ENCODE data around the gene MAP2K1. TPM values are rescaled to one million over a fixed set of nuclear protein-coding genes. Genes with fewer than 3 reads are reported as not detected.

The MAP2K1 gene
- polyA plus RNA-seq, 1 of the 3 experiments (the other 2 are of a cell fraction) = 21.8 TPM

DNA sequence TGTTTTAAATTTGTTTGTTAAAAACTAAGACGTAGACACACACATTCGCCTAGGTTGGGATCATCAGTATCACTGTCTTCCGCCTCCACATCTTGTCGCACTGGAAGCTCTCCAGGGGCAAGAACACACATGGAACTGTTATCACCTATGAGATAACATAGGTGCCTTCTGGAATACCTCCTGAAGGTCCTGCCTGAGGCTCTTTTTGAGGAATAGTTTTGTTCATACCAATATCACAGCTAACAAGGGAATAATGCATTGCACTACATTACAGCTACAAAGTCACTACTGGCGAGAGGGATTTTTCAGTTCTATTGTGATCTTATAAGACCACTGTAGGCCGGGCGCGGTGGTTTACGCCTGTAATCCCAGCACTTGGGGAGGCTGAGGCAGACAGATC, 148.3 kb downstream of the MAP2K1 start:
- Histone ChIP-seq H3K4me2 (no peak overlapping the region), H3K4me1 (ENCODE audit: control insufficient read depth in 1 of 2, insufficient read depth in 2 of 2, low read depth in 1 of 2, low read length in 1 of 2) (no peaks in the 10 kb centered on the region; a peak in 1 of 4 replicates), H3K9me2 (no peaks in the 10 kb centered on the region), H2AFZ (ENCODE audit: low read depth) (no peak overlapping the region), H3K79me2 (ENCODE audit: insufficient read depth) (no peaks in the 10 kb centered on the region), H3K27me3 (ENCODE audit: insufficient read depth) (no peaks in the 10 kb centered on the region), H3K27ac (ENCODE audit: low read depth in 2 of 2, low read length in 1 of 2) (no peak overlapping the region), H3K9ac (no peak overlapping the region), H3K4me3 (ENCODE audit: low read depth in 2 of 2, low read length in 1 of 2) (no peak overlapping the region), H4K20me1 (ENCODE audit: insufficient read depth) (no peaks in the 10 kb centered on the region), H3F3A (replicated peaks; ENCODE audit: insufficient read depth) (no peaks in the 10 kb centered on the region), H3K9me3 (no peaks in the 10 kb centered on the region), H3K36me3 (replicated peaks in 1 of 2; ENCODE audit: control insufficient read depth in 1 of 2, insufficient read depth in 2 of 2, low read length in 1 of 2) (peaks cover 26 to 60% of the 10 kb centered on the region in 2 experiments)
- CTCF ChIA-PET = no interaction called here
- POLR2A ChIA-PET = no interaction called here
- DNase-seq = no peak
- WGBS (ENCODE audit: low lambda C conversion rate) = 96% methylated on average over 9 of the region's 9 CpGs
- TF ChIP-seq POLR2AphosphoS5 (IDR thresholded peaks at IDR 0.05; ENCODE audit: low read depth, low read length) (no peak), RFX5 (IDR thresholded peaks at IDR 0.05; ENCODE audit: low read length) (no peak), TCF12 (IDR thresholded peaks at IDR 0.05) (no peak), RXRA (IDR thresholded peaks at IDR 0.05; ENCODE audit: borderline replicate concordance, low read depth) (no peak), EZH2phosphoT487 (IDR thresholded peaks at IDR 0.05; ENCODE audit: borderline replicate concordance, low read depth) (no peak), NFIC (IDR thresholded peaks at IDR 0.05; ENCODE audit: borderline replicate concordance) (no peak), GATA2 (CRISPR knock-in tag; IDR thresholded peaks at IDR 0.05) (no peak), SIN3A (IDR thresholded peaks at IDR 0.05; ENCODE audit: borderline replicate concordance, low read depth, low read length) (no peak), SMC3 (IDR thresholded peaks at IDR 0.05; ENCODE audit: low read depth, low read length) (no peak), FOXJ3 (CRISPR knock-in tag; IDR thresholded peaks at IDR 0.05) (no peak), EP300 (IDR thresholded peaks at IDR 0.05; ENCODE audit: borderline replicate concordance in 1 of 2, low read depth in 1 of 2, low read length in 1 of 2) (no peak), CHD2 (IDR thresholded peaks at IDR 0.05; ENCODE audit: low read length, partially characterized antibody) (no peak)
- TF ChIP-seq, protein P1, sequence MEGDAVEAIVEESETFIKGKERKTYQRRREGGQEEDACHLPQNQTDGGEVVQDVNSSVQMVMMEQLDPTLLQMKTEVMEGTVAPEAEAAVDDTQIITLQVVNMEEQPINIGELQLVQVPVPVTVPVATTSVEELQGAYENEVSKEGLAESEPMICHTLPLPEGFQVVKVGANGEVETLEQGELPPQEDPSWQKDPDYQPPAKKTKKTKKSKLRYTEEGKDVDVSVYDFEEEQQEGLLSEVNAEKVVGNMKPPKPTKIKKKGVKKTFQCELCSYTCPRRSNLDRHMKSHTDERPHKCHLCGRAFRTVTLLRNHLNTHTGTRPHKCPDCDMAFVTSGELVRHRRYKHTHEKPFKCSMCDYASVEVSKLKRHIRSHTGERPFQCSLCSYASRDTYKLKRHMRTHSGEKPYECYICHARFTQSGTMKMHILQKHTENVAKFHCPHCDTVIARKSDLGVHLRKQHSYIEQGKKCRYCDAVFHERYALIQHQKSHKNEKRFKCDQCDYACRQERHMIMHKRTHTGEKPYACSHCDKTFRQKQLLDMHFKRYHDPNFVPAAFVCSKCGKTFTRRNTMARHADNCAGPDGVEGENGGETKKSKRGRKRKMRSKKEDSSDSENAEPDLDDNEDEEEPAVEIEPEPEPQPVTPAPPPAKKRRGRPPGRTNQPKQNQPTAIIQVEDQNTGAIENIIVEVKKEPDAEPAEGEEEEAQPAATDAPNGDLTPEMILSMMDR (IDR thresholded peaks at IDR 0.05) = no peak
- TF ChIP-seq, protein P2, sequence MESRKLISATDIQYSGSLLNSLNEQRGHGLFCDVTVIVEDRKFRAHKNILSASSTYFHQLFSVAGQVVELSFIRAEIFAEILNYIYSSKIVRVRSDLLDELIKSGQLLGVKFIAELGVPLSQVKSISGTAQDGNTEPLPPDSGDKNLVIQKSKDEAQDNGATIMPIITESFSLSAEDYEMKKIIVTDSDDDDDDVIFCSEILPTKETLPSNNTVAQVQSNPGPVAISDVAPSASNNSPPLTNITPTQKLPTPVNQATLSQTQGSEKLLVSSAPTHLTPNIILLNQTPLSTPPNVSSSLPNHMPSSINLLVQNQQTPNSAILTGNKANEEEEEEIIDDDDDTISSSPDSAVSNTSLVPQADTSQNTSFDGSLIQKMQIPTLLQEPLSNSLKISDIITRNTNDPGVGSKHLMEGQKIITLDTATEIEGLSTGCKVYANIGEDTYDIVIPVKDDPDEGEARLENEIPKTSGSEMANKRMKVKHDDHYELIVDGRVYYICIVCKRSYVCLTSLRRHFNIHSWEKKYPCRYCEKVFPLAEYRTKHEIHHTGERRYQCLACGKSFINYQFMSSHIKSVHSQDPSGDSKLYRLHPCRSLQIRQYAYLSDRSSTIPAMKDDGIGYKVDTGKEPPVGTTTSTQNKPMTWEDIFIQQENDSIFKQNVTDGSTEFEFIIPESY (IDR thresholded peaks at IDR 0.05; ENCODE audit: borderline replicate concordance, low read depth) = no peak
- TF ChIP-seq, protein P3, sequence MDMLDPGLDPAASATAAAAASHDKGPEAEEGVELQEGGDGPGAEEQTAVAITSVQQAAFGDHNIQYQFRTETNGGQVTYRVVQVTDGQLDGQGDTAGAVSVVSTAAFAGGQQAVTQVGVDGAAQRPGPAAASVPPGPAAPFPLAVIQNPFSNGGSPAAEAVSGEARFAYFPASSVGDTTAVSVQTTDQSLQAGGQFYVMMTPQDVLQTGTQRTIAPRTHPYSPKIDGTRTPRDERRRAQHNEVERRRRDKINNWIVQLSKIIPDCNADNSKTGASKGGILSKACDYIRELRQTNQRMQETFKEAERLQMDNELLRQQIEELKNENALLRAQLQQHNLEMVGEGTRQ (IDR thresholded peaks at IDR 0.05; ENCODE audit: borderline replicate concordance, low read depth, low read length) = no peak
- TF ChIP-seq, protein P4, sequence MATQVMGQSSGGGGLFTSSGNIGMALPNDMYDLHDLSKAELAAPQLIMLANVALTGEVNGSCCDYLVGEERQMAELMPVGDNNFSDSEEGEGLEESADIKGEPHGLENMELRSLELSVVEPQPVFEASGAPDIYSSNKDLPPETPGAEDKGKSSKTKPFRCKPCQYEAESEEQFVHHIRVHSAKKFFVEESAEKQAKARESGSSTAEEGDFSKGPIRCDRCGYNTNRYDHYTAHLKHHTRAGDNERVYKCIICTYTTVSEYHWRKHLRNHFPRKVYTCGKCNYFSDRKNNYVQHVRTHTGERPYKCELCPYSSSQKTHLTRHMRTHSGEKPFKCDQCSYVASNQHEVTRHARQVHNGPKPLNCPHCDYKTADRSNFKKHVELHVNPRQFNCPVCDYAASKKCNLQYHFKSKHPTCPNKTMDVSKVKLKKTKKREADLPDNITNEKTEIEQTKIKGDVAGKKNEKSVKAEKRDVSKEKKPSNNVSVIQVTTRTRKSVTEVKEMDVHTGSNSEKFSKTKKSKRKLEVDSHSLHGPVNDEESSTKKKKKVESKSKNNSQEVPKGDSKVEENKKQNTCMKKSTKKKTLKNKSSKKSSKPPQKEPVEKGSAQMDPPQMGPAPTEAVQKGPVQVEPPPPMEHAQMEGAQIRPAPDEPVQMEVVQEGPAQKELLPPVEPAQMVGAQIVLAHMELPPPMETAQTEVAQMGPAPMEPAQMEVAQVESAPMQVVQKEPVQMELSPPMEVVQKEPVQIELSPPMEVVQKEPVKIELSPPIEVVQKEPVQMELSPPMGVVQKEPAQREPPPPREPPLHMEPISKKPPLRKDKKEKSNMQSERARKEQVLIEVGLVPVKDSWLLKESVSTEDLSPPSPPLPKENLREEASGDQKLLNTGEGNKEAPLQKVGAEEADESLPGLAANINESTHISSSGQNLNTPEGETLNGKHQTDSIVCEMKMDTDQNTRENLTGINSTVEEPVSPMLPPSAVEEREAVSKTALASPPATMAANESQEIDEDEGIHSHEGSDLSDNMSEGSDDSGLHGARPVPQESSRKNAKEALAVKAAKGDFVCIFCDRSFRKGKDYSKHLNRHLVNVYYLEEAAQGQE (IDR thresholded peaks at IDR 0.05; ENCODE audit: low read depth, low read length) = no peak
- TF ChIP-seq, protein P5, sequence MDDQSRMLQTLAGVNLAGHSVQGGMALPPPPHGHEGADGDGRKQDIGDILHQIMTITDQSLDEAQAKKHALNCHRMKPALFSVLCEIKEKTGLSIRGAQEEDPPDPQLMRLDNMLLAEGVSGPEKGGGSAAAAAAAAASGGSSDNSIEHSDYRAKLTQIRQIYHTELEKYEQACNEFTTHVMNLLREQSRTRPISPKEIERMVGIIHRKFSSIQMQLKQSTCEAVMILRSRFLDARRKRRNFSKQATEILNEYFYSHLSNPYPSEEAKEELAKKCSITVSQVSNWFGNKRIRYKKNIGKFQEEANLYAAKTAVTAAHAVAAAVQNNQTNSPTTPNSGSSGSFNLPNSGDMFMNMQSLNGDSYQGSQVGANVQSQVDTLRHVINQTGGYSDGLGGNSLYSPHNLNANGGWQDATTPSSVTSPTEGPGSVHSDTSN (IDR thresholded peaks at IDR 0.05) = no peak

All from SK-N-SH (cell line).